Right cardiac atrium (tissue), 5 donors: ENCODE results near the gene PROCR. TPM values are rescaled to one million over a fixed set of nuclear protein-coding genes. Genes with fewer than 3 reads are reported as not detected.
A peak's percentile ranks its signal among the peaks of the same experiment; 100 is the strongest.

Experiments used
- ATAC-seq, 2 donors: fragments of 200-7000 bp; cut with Tn5 transposase; one replicate each; pipeline versions ENCODE4 v1.8.0 to v1.9.1; 2020; ENCODE audit warnings: moderate library complexity in 2 of 2, mild to moderate bottlenecking in 1 of 2
- DNase-seq, 3 donors: peaks; one replicate each; pipeline ENCODE4 v3.0.0-alpha.2; 2020
- H3K27ac ChIP-seq: one replicate; pipeline ENCODE4 v1.5.1; 2013; ENCODE audit warnings: mild to moderate bottlenecking, low read length, control low read depth, moderate library complexity
- H3K27me3 ChIP-seq: one replicate; pipeline ENCODE4 v1.6.1; 2013; ENCODE audit not compliant: control insufficient read depth, insufficient read depth
- H3K4me1 ChIP-seq: one replicate; pipeline ENCODE4 v1.6.1; 2013; ENCODE audit warnings: low read length; ENCODE audit not compliant: control insufficient read depth, insufficient read depth
- H3K4me3 ChIP-seq: one replicate; pipeline ENCODE4 v1.5.1; 2013; ENCODE audit warnings: low read length, control low read depth
- H3K9me3 ChIP-seq: one replicate; pipeline ENCODE4 v1.6.1; 2013; ENCODE audit warnings: low read length; ENCODE audit not compliant: control insufficient read depth
- WGBS: extraction: QIAGEN DNeasy Blood & Tissue Kit; methylation state at CpG from one replicate; pipeline ENCODE4 v1.1.7; 2013; 5-methylcytosine and 5-hydroxymethylcytosine counted together
- intact Hi-C, 4 donors: fragments of 100-400 bp; cut with DNase I; formaldehyde crosslinking; loops; one replicate each; pipeline versions ENCODE4 v1.11.0 to v1.14.0; 2022 to 2023
- polyA plus RNA-seq: library from polyadenylated mRNA; stranded (reverse); fragments of 200-250 nt; gene quantifications from one replicate; pipeline ENCODE4 v1.2.3, GENCODE V29; 2013
- total RNA-seq, 4 donors: library from RNA; stranded (reverse); fragmentation: NEBNext Ultra II Directional; extraction: Animal tissue kit (Norgen Biotek cat#: 25700); gene quantifications; one replicate each; pipeline ENCODE4 v1.2.1, GENCODE V29; 2021
- donor health status: healthy with polysubstance abuse.
- donor health status: DM: no; HTN: yes; CAD: no.
- donor health status: DM: no; HTN: no; CAD: no.
- donor health status: DM: no; HTN: yes; CAD: no; lungs with severe emphysema.
- donor health status: DM: yes; HTN: yes; CAD: no.

Gene PROCR
- total and polyA plus RNA-seq, 5 donors, result 12.9 to 43.7 (median 23.0) TPM

GRCh38 chr20:35225319-35226125 lies 53.6 kb downstream of the PROCR start:
- Histone ChIP-seq H3K27me3 (no peaks in the 10 kb centered on the region), H3K27ac (no peak overlapping the region), H3K4me3 (no peak overlapping the region), H3K4me1 (peaks cover 6% of the 10 kb centered on the region), H3K9me3 (no peaks in the 10 kb centered on the region)
- ATAC-seq, result peak; percentile 72 to 82
- intact Hi-C loops, result no loop called here
- no peak for DNase-seq
- WGBS, result 40% methylated on average over 9 of the region's 9 CpGs

GRCh38 chr20:35226126-35226883 lies 54.4 kb downstream of the PROCR start, which contains the start of gene MMP24:
Gene MMP24, plus strand, starts transcription at chr20:35226690. Its CDS starts 49 bp downstream, at chr20:35226739.
- ATAC-seq (peak; percentile 12 to 29), DNase-seq (no peak)
- 2% methylated on average over 68 of the region's 70 CpGs for WGBS
- Histone ChIP-seq H3K27me3 (no peaks in the 10 kb centered on the region), H3K4me1 (peaks cover 6% of the 10 kb centered on the region), H3K27ac (no peak within 1 kb of the TSS), H3K4me3 (peak within 1 kb of the TSS; percentile 90), H3K9me3 (no peaks in the 10 kb centered on the region)
- intact Hi-C loops, result no loop called here

Other genes starting within 250 kb of the PROCR start
- 10 to 100 TPM; 23.6 to 32.6 (median 26.3) TPM for gene GSS, start 216.3 kb upstream of the PROCR start, total RNA-seq
- 37.7 TPM for gene GSS, start 216.3 kb upstream of the PROCR start, polyA plus RNA-seq
- 100 to 1,000 TPM in 2 of 4 donors, 10 to 100 TPM in 2; 43.3 to 134 (median 99.2) TPM for gene MYH7B, start 216.2 kb upstream of the PROCR start, total RNA-seq
- gene MYH7B, start 216.2 kb upstream of the PROCR start, polyA plus RNA-seq, result 125 TPM
- 10 to 100 TPM; 34.3 to 44.6 (median 36.6) TPM for gene TRPC4AP, start 79.3 kb upstream of the PROCR start, total RNA-seq
- gene TRPC4AP, start 79.3 kb upstream of the PROCR start, polyA plus RNA-seq, result 29.1 TPM
- 10 to 100 TPM; 15.1 to 25.9 (median 15.4) TPM for gene EDEM2, start 24.7 kb upstream of the PROCR start, total RNA-seq
- 11.8 TPM for gene EDEM2, start 24.7 kb upstream of the PROCR start, polyA plus RNA-seq
- gene MMP24, start 54.6 kb downstream of the PROCR start, total RNA-seq, result under 1 TPM; 0.39 to 0.48 (median 0.44) TPM
- 0.27 TPM for gene MMP24, start 54.6 kb downstream of the PROCR start, polyA plus RNA-seq
- 10 to 100 TPM; 45.1 to 65.0 (median 48.6) TPM for gene MMP24OS, start 106.0 kb downstream of the PROCR start, total RNA-seq
- gene MMP24OS, start 106.0 kb downstream of the PROCR start, polyA plus RNA-seq, result 47.1 TPM
- 10 to 100 TPM; 36.2 to 57.3 (median 41.4) TPM for gene EIF6, start 112.7 kb downstream of the PROCR start, total RNA-seq
- 37.7 TPM for gene EIF6, start 112.7 kb downstream of the PROCR start, polyA plus RNA-seq
- gene FAM83C, start 120.4 kb downstream of the PROCR start, total RNA-seq, result not detected
- not detected for gene FAM83C, start 120.4 kb downstream of the PROCR start, polyA plus RNA-seq
- 100 to 1,000 TPM in 1 of 4 donors, 10 to 100 TPM in 3; 79.0 to 127 (median 84.3) TPM for gene UQCC1, start 239.9 kb downstream of the PROCR start, total RNA-seq
- 67.2 TPM for gene UQCC1, start 239.9 kb downstream of the PROCR start, polyA plus RNA-seq